Fibroblast of lung (primary cell): ENCODE measurements around the gene TESK2. TPM values are rescaled to one million over a fixed set of nuclear protein-coding genes. Genes with fewer than 3 reads are reported as not detected.

ENCODE experiments used
- DNase-seq, 2 donors: peaks; one replicate each; pipeline versions ENCODE4 v3.0.0 to v3.0.0-alpha.2; 2010; ENCODE audit warnings: low read depth in 2 of 2
- H2AFZ ChIP-seq: 2 replicates; pipeline ENCODE4 v1.5.1; 2012; ENCODE audit warnings: low read length, control low read depth, inconsistent platforms
- H3K27ac ChIP-seq: 2 replicates; pipeline ENCODE4 v1.5.1; 2011; ENCODE audit warnings: low read length, control low read depth; ENCODE audit not compliant: insufficient read depth
- H3K27me3 ChIP-seq: 2 replicates; pipeline ENCODE4 v1.5.1; 2011; ENCODE audit warnings: mild to moderate bottlenecking, low read length; ENCODE audit not compliant: control insufficient read depth, insufficient read depth
- H3K36me3 ChIP-seq: 2 replicates; pipeline ENCODE4 v1.5.1; 2011; ENCODE audit warnings: low read length; ENCODE audit not compliant: control insufficient read depth, insufficient read depth
- H3K4me1 ChIP-seq: 2 replicates; pipeline ENCODE4 v1.5.1; 2011; ENCODE audit warnings: low read length; ENCODE audit not compliant: control insufficient read depth, insufficient read depth; ENCODE audit errors: extremely low read depth
- H3K4me2 ChIP-seq: 2 replicates; pipeline ENCODE4 v1.5.1; 2011; ENCODE audit warnings: low read length, control low read depth; ENCODE audit not compliant: insufficient read depth; ENCODE audit errors: extremely low read depth
- H3K4me3 ChIP-seq, 4 experiments: fragments of 200-600 bp in 1 of 4; sonication (generic) in 1 of 4; replicated peaks in 1 of 4; 2 replicates each; pipeline ENCODE4 v1.5.1; 2011 to 2016; ENCODE audit warnings: low read length in 4 of 4, low read depth in 3 of 4, mild to moderate bottlenecking in 3 of 4, control low read depth in 2 of 4, inconsistent platforms in 1 of 4, mixed read lengths in 1 of 4; ENCODE audit not compliant: insufficient read depth in 1 of 4; ENCODE audit errors: control extremely low read depth in 1 of 4
- H3K79me2 ChIP-seq: 2 replicates; pipeline ENCODE4 v1.5.1; 2012; ENCODE audit warnings: mild to moderate bottlenecking, low read length, inconsistent platforms; ENCODE audit not compliant: control insufficient read depth, insufficient read depth
- H3K9ac ChIP-seq: 2 replicates; pipeline ENCODE4 v1.5.1; 2011; ENCODE audit warnings: mild to moderate bottlenecking, low read length, control low read depth; ENCODE audit not compliant: insufficient read depth
- H3K9me3 ChIP-seq: 2 replicates; pipeline ENCODE4 v1.5.1; 2012; ENCODE audit warnings: low read depth, low read length; ENCODE audit not compliant: control insufficient read depth, insufficient read depth
- H4K20me1 ChIP-seq: 2 replicates; pipeline ENCODE4 v1.5.1; 2011; ENCODE audit warnings: low read length; ENCODE audit not compliant: control insufficient read depth, insufficient read depth; ENCODE audit errors: extremely low read depth
- EZH2 ChIP-seq: IDR thresholded peaks from 2 replicates; pipeline ENCODE4 v1.5.1; 2012; ENCODE audit warnings: low read length, control low read depth, mild to moderate bottlenecking; ENCODE audit errors: missing control alignments
- polyA plus RNA-seq, 2 donors: library from polyadenylated mRNA; depleted of rRNA in 1 of 2; stranded (reverse) in 1 of 2; unstranded in 1 of 2; fragments of >200 nt; gene quantifications; 2 replicates each; pipeline ENCODE4 v1.2.1, GENCODE V29; 2011 to 2012; ENCODE audit warnings: missing spikeins in 1 of 2
- total RNA-seq: library from RNA; depleted of rRNA; stranded (reverse); fragments of >200 nt; gene quantifications from 2 replicates; pipeline ENCODE4 v1.2.1, GENCODE V29; 2014
- TF ChIP-seq, protein P1 (sequence below), 2 donors: IDR thresholded peaks in 1 of 2; conservative IDR thresholded peaks in 1 of 2; 1 replicate in 1 of 2; 2 replicates in 1 of 2; pipeline ENCODE4 v1.5.1; 2011 to 2012; ENCODE audit warnings: low read length in 2 of 2, control low read depth in 1 of 2, inconsistent platforms in 1 of 2, low read depth in 1 of 2, mild to moderate bottlenecking in 1 of 2

Gene TESK2
- total and polyA plus RNA-seq, 2 donors (not counting 1 experiment from before 2014, with no cell fraction given), result 1.7 to 4.3 TPM

GRCh38 chr1:45421935-45422334, 69.0 kb downstream of the TESK2 start:
- Histone ChIP-seq H3K4me2 (no peak overlapping the region), H3K27me3 (no peaks in the 10 kb centered on the region), H2AFZ (no peak overlapping the region), H3K27ac (no peak overlapping the region), H3K79me2 (no peaks in the 10 kb centered on the region), H3K9ac (no peak overlapping the region), H3K4me3 (no peak overlapping the region), H4K20me1 (no peaks in the 10 kb centered on the region), H3K9me3 (no peaks in the 10 kb centered on the region), H3K4me1 (no peaks in the 10 kb centered on the region), H3K36me3 (no peaks in the 10 kb centered on the region)
- no peak for TF ChIP-seq EZH2
- TF ChIP-seq, protein P1, sequence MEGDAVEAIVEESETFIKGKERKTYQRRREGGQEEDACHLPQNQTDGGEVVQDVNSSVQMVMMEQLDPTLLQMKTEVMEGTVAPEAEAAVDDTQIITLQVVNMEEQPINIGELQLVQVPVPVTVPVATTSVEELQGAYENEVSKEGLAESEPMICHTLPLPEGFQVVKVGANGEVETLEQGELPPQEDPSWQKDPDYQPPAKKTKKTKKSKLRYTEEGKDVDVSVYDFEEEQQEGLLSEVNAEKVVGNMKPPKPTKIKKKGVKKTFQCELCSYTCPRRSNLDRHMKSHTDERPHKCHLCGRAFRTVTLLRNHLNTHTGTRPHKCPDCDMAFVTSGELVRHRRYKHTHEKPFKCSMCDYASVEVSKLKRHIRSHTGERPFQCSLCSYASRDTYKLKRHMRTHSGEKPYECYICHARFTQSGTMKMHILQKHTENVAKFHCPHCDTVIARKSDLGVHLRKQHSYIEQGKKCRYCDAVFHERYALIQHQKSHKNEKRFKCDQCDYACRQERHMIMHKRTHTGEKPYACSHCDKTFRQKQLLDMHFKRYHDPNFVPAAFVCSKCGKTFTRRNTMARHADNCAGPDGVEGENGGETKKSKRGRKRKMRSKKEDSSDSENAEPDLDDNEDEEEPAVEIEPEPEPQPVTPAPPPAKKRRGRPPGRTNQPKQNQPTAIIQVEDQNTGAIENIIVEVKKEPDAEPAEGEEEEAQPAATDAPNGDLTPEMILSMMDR (conservative IDR thresholded peaks at IDR 0.05 in 1 of 2, IDR thresholded peaks at IDR 0.05 in 1 of 2; ENCODE audit: low read depth in 1 of 2, low read length in 2 of 2), result no peak
- no peak for DNase-seq

- Histone ChIP-seq H2AFZ (no peak overlapping the region), H3K4me1 (no peaks in the 10 kb centered on the region), H3K4me2 (no peak overlapping the region), H3K27me3 (no peaks in the 10 kb centered on the region), H4K20me1 (no peaks in the 10 kb centered on the region), H3K27ac (no peak overlapping the region), H3K79me2 (no peaks in the 10 kb centered on the region), H3K9me3 (no peaks in the 10 kb centered on the region), H3K9ac (no peak overlapping the region), H3K4me3 (no peak overlapping the region), H3K36me3 (no peaks in the 10 kb centered on the region)
- no peak for DNase-seq
- no peak for TF ChIP-seq EZH2
- TF ChIP-seq, protein P1 (conservative IDR thresholded peaks at IDR 0.05 in 1 of 2, IDR thresholded peaks at IDR 0.05 in 1 of 2; ENCODE audit: low read depth in 1 of 2, low read length in 2 of 2), result no peak
Measured at GRCh38 chr1:45414746-45415145, 76.2 kb downstream of the TESK2 start.

DNA sequence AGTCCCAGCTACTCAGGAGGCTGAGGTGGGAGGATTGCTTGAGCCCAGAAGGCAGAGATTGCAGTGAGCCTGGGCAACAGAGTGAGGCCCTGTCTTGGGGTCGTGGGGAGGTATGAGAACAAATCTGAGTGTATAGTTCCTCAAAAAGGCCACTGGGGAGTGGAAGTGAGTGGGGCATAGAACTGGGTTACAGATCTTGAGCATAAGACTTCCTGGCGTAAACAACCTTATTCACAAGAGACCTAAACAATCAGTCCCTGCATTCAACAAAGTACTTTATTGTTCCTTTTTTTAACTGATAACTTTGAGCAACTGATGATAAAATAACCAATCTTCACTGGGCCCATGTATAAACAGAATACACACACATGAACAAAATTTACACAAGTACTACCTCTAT, 78.1 kb downstream of the TESK2 start:
- no peaks in the 10 kb centered on the region for H4K20me1 ChIP-seq
- DNase-seq, result no peak
- H3K9ac ChIP-seq, result no peak overlapping the region
- H3K4me1 ChIP-seq, result no peaks in the 10 kb centered on the region
- no peaks in the 10 kb centered on the region for H3K27me3 ChIP-seq
- TF ChIP-seq, protein P1 (conservative IDR thresholded peaks at IDR 0.05 in 1 of 2, IDR thresholded peaks at IDR 0.05 in 1 of 2; ENCODE audit: low read depth in 1 of 2, low read length in 2 of 2), result no peak
- no peak for TF ChIP-seq EZH2
- no peak overlapping the region for H2AFZ ChIP-seq
- no peak overlapping the region for H3K4me2 ChIP-seq
- no peak overlapping the region for H3K27ac ChIP-seq
- H3K4me3 ChIP-seq, result no peak overlapping the region
- no peaks in the 10 kb centered on the region for H3K36me3 ChIP-seq
- no peaks in the 10 kb centered on the region for H3K79me2 ChIP-seq
- H3K9me3 ChIP-seq, result no peaks in the 10 kb centered on the region
